Endodermal cell (in vitro differentiated cells): ENCODE measurements around the gene LCP2. TPM values are rescaled to one million over a fixed set of nuclear protein-coding genes. Genes with fewer than 3 reads are reported as not detected.

Experiments used
- DNase-seq: peaks from one replicate; pipeline ENCODE4 v3.0.0-alpha.2; 2017
- H3K27ac ChIP-seq: 2 replicates; pipeline ENCODE4 v1.5.1; 2013; ENCODE audit warnings: mild to moderate bottlenecking, low read depth, low read length, moderate library complexity
- H3K27me3 ChIP-seq: 2 replicates; pipeline ENCODE4 v1.6.1; 2013; ENCODE audit warnings: mild to moderate bottlenecking, low read length, moderate library complexity; ENCODE audit not compliant: insufficient read depth, control insufficient read depth, poor library complexity, severe bottlenecking
- H3K36me3 ChIP-seq: 2 replicates; pipeline ENCODE4 v1.7.0; 2013; ENCODE audit warnings: mild to moderate bottlenecking, low read length, moderate library complexity; ENCODE audit not compliant: control insufficient read depth, insufficient read depth
- H3K4me1 ChIP-seq: one replicate; pipeline ENCODE4 v1.7.0; 2013; ENCODE audit warnings: low read length; ENCODE audit not compliant: control insufficient read depth, insufficient read depth
- H3K4me3 ChIP-seq: 2 replicates; pipeline ENCODE4 v1.5.1; 2013; ENCODE audit warnings: mild to moderate bottlenecking, low read length, moderate library complexity
- H3K9ac ChIP-seq: 2 replicates; pipeline ENCODE4 v1.6.1; 2013; ENCODE audit warnings: mild to moderate bottlenecking, low read length, moderate library complexity; ENCODE audit not compliant: poor library complexity, severe bottlenecking; ENCODE audit errors: extremely low read depth
- H3K9me3 ChIP-seq: 2 replicates; pipeline ENCODE4 v1.6.1; 2013; ENCODE audit warnings: mild to moderate bottlenecking, low read length, moderate library complexity; ENCODE audit not compliant: control insufficient read depth
- H3K27ac Mint-ChIP-seq: 2 replicates; pipeline ENCODE4 v1.8.0; 2020; ENCODE audit warnings: mixed read lengths
- H3K27me3 Mint-ChIP-seq: 2 replicates; pipeline ENCODE4 v1.8.0; 2021; ENCODE audit warnings: mild to moderate bottlenecking, mixed read lengths; ENCODE audit not compliant: insufficient read depth
- H3K36me3 Mint-ChIP-seq: 2 replicates; pipeline ENCODE4 v1.8.0; 2020; ENCODE audit warnings: low read depth, mixed read lengths
- H3K4me1 Mint-ChIP-seq: 2 replicates; pipeline ENCODE4 v1.8.0; 2020; ENCODE audit warnings: mixed read lengths
- H3K4me3 Mint-ChIP-seq: 2 replicates; pipeline ENCODE4 v1.8.0; 2020; ENCODE audit warnings: mild to moderate bottlenecking, moderate library complexity, mixed read lengths
- H3K9me3 Mint-ChIP-seq: 2 replicates; pipeline ENCODE4 v1.8.0; 2020; ENCODE audit warnings: mild to moderate bottlenecking, mixed read lengths
- WGBS, 2 experiments: methylation state at CpG; one replicate each; pipeline versions ENCODE4 v1.1.5 to v1.1.7; 2013; ENCODE audit warnings: missing lambda C conversion rate in 2 of 2, mixed read lengths in 1 of 2; ENCODE audit not compliant: insufficient coverage in 1 of 2, insufficient read length in 1 of 2; 5-methylcytosine and 5-hydroxymethylcytosine counted together
- total RNA-seq, 2 donors: library from RNA; stranded (reverse); fragmentation: NEBNext Ultra II Directional in 1 of 2; extraction: Animal tissue kit (Norgen Biotek cat#: 25700) in 1 of 2; gene quantifications; 2 replicates in 1 of 2; 3 replicates in 1 of 2; pipeline ENCODE4 v1.2.1, GENCODE V29; 2021
- TF ChIP-seq, protein P1 (sequence below): fragments of 200-600 bp; sonication (generic); conservative IDR thresholded peaks from 2 replicates; pipeline ENCODE4 v1.5.0; 2021; ENCODE audit warnings: antibody characterized with exemption, mild to moderate bottlenecking

The LCP2 gene
- total RNA-seq, 2 donors from 2014 or later = 0.11 TPM; not detected in 1

DNA sequence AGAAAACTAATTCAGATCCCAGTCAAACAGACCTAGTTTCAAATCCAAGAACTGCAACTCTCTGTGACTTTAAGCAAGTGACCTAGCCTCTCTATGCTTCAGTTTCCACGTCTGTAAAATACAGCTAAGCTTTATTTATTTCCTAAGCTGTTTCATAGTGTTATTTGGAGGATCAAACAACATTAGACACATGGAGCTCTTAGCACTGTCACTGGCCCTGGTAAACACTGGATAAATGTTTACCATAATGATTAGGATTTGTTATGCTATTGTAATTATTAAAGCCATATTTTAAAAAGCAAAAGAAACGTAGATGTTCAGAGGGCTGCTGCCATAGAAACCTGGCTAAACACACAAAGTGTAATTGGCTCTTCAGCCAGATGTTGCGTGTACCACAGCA is 91.4 kb downstream of the LCP2 start:
- Histone ChIP-seq H3K9me3 (peaks cover 6% of the 10 kb centered on the region), H3K4me1 (peaks cover 4% of the 10 kb centered on the region), H3K9ac (no peak overlapping the region), H3K27ac (no peak overlapping the region), H3K36me3 (no peaks in the 10 kb centered on the region), H3K4me3 (no peak overlapping the region), H3K27me3 (no peaks in the 10 kb centered on the region)
- 85 to 92% methylated on average over 3 of the region's 3 CpGs for WGBS, 2 experiments
- Mint-ChIP-seq H3K4me1 (peaks cover 12% of the 10 kb centered on the region), H3K36me3 (no peaks in the 10 kb centered on the region), H3K4me3 (no peak overlapping the region), H3K27ac (no peak overlapping the region), H3K9me3 (peaks cover 6% of the 10 kb centered on the region), H3K27me3 (peaks cover 6% of the 10 kb centered on the region)
- no peak for DNase-seq
- TF ChIP-seq, protein P1, sequence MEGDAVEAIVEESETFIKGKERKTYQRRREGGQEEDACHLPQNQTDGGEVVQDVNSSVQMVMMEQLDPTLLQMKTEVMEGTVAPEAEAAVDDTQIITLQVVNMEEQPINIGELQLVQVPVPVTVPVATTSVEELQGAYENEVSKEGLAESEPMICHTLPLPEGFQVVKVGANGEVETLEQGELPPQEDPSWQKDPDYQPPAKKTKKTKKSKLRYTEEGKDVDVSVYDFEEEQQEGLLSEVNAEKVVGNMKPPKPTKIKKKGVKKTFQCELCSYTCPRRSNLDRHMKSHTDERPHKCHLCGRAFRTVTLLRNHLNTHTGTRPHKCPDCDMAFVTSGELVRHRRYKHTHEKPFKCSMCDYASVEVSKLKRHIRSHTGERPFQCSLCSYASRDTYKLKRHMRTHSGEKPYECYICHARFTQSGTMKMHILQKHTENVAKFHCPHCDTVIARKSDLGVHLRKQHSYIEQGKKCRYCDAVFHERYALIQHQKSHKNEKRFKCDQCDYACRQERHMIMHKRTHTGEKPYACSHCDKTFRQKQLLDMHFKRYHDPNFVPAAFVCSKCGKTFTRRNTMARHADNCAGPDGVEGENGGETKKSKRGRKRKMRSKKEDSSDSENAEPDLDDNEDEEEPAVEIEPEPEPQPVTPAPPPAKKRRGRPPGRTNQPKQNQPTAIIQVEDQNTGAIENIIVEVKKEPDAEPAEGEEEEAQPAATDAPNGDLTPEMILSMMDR = no peak

DNA sequence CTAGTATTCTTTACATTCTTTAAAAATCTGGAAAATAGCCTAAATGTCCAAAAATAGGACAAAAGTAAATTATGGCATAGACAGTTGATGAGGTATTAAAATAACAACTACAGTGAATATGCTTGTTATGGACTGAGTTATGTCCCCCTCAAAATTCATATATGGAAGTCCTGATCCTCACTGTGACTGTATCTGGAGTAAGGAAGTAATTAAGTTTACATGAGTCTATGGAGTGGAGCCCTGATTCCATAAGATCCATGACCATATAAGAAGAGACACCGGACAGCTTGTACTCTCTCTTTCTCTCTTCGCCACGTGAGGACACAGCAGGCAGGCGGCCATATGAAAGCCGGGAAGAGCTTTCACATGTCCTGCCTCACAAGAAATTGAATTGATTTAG is 93.4 kb downstream of the LCP2 start:
- H3K27me3 ChIP-seq = no peaks in the 10 kb centered on the region
- no peaks in the 10 kb centered on the region for H3K36me3 ChIP-seq
- H3K9me3 Mint-ChIP-seq = no peaks in the 10 kb centered on the region
- peaks cover 4% of the 10 kb centered on the region for H3K27me3 Mint-ChIP-seq
- no peak overlapping the region for H3K4me3 Mint-ChIP-seq
- TF ChIP-seq, protein P1 = no peak
- no peak for DNase-seq
- no peaks in the 10 kb centered on the region for H3K36me3 Mint-ChIP-seq
- no peak overlapping the region for H3K4me3 ChIP-seq
- H3K27ac ChIP-seq = no peak overlapping the region
- 93 to 100% methylated on average over 2 to 5 of the region's 5 CpGs for WGBS, 2 experiments
- no peak overlapping the region for H3K9ac ChIP-seq
- H3K4me1 Mint-ChIP-seq = peaks cover 23% of the 10 kb centered on the region
- H3K4me1 ChIP-seq = peaks cover 20% of the 10 kb centered on the region
- no peak overlapping the region for H3K27ac Mint-ChIP-seq
- H3K9me3 ChIP-seq = no peaks in the 10 kb centered on the region

DNA sequence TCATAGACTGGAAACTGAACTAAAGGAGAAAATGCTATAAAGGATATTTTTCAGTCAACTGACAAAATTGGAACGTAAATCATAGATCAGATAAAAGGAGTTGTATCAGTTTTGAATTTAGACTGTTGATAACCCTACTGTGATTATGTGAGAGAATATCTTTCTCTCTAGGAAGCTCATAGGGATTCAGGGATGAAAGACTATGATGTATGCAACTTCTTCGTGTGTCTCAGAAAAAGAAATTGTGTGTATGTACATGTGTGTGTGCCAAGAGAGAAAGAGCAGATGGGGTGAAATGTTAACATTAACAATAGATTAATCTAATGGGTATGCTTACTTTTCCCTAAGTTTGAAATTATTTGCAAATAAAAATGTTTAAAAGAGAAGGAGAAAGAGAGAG is 95.5 kb downstream of the LCP2 start:
- DNase-seq = no peak
- H3K27me3 Mint-ChIP-seq = peaks cover 5% of the 10 kb centered on the region
- Histone ChIP-seq H3K36me3 (no peaks in the 10 kb centered on the region), H3K27ac (no peak overlapping the region), H3K4me3 (no peak overlapping the region), H3K9ac (no peak overlapping the region), H3K9me3 (no peaks in the 10 kb centered on the region), H3K4me1 (peaks cover 20% of the 10 kb centered on the region), H3K27me3 (no peaks in the 10 kb centered on the region)
- no peaks in the 10 kb centered on the region for H3K9me3 Mint-ChIP-seq
- TF ChIP-seq, protein P1 = no peak
- no peaks in the 10 kb centered on the region for H3K36me3 Mint-ChIP-seq
- no peak overlapping the region for H3K27ac Mint-ChIP-seq
- H3K4me1 Mint-ChIP-seq = peaks cover 23% of the 10 kb centered on the region
- WGBS, 2 experiments = 91 to 100% methylated on average over 2 of the region's 2 CpGs
- H3K4me3 Mint-ChIP-seq = no peak overlapping the region
